Measurements from ENCODE around the gene MLXIP. TPM values are rescaled to one million over a fixed set of nuclear protein-coding genes. Genes with fewer than 3 reads are reported as not detected.

Gene MLXIP
- total RNA-seq, 1 experiment from 2014 or later, result 46.3 TPM

DNA sequence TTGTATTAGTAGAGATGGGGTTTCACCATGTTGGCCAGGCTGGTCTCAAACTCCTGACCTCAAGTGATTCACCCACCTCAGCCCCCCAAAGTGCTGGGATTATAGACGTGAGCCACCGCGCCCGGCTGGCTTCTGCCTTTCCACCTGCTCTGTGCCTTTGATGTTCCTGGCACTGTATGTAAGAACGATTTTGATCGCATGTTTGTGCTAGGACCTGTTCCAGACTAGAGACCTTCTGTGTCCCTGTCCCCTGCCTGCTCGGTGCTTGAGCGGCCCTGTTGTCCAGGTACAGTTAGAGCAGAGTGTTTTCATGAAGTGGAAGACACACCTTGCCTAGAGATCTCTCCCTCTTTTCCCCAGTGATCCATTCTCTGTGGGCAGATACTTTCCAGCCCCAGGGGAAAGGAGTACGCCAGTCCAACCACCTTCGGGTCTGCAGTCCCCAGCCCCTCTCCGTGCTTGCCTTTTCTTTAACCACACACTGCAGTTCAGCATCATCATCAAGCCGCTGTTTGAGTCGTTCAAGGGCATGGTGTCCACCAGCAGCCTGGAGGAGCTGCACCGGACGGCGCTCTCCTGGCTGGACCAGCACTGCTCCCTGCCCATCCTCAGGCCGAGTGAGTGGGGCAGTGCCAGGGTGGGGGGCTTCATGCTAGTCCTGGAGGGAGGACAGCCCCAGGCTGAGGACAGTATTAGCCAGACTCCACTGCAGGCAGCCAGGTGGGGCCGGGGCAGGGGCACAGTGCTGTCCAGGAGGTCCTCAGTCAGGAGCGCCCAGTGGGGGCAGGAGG, 62.1 kb downstream of the MLXIP start:
- Histone ChIP-seq H3K4me1 (ENCODE audit: control insufficient read depth in 1 of 2, insufficient read depth in 2 of 2, low read length in 2 of 2) (no peaks in the 10 kb centered on the region), H3K36me3 (ENCODE audit: control insufficient read depth in 1 of 2, insufficient read depth in 2 of 2, low read length in 2 of 2) (peaks cover 7 to 25% of the 10 kb centered on the region in 2 experiments; a peak in 3 of 4 replicates), H3K9me3 (ENCODE audit: control insufficient read depth in 1 of 2, insufficient read depth in 1 of 2, low read depth in 1 of 2, low read length in 2 of 2) (no peaks in the 10 kb centered on the region), H3K4me3 (replicated peaks in 1 of 2; ENCODE audit: low read depth in 1 of 2, low read length in 2 of 2) (no peak overlapping the region), H3K4me2 (ENCODE audit: low read length) (no peak overlapping the region), H2AFZ (ENCODE audit: low read depth, low read length, poor library complexity, severe bottlenecking) (no peak overlapping the region), H3K27me3 (ENCODE audit: insufficient read depth, low read length) (no peaks in the 10 kb centered on the region), H3K9me2 (ENCODE audit: insufficient read depth) (no peaks in the 10 kb centered on the region), H3K79me2 (ENCODE audit: insufficient read depth, low read length) (no peaks in the 10 kb centered on the region), H4K20me1 (ENCODE audit: insufficient read depth) (no peaks in the 10 kb centered on the region), H3K9ac (ENCODE audit: low read length) (no peak overlapping the region), H3K27ac (ENCODE audit: low read depth, low read length) (no peak overlapping the region)
- ATAC-seq (no peak), DNase-seq (ENCODE audit: low read depth, low spot score) (no peak)
- TF ChIP-seq FOSL1 (IDR thresholded peaks at IDR 0.05; ENCODE audit: low read depth) (no peak), ZFX (IDR thresholded peaks at IDR 0.05) (no peak)
- TF ChIP-seq, protein P1, sequence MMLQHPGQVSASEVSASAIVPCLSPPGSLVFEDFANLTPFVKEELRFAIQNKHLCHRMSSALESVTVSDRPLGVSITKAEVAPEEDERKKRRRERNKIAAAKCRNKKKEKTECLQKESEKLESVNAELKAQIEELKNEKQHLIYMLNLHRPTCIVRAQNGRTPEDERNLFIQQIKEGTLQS (IDR thresholded peaks at IDR 0.05), result no peak
- POLR2A ChIA-PET, result no interaction called here
- CTCF ChIA-PET, result no interaction called here
- intact Hi-C loops (cut with micrococcal nuclease), result no loop called here
- BruUV-seq (replicated peaks), result no TSS peak
- RAD21 ChIA-PET (ENCODE audit: low non-redundant PET in 1 of 2, low total read pairs in 2 of 2, uncharacterized antibody in 2 of 2, unreplicated experiment in 2 of 2), result no interaction called here

DNA sequence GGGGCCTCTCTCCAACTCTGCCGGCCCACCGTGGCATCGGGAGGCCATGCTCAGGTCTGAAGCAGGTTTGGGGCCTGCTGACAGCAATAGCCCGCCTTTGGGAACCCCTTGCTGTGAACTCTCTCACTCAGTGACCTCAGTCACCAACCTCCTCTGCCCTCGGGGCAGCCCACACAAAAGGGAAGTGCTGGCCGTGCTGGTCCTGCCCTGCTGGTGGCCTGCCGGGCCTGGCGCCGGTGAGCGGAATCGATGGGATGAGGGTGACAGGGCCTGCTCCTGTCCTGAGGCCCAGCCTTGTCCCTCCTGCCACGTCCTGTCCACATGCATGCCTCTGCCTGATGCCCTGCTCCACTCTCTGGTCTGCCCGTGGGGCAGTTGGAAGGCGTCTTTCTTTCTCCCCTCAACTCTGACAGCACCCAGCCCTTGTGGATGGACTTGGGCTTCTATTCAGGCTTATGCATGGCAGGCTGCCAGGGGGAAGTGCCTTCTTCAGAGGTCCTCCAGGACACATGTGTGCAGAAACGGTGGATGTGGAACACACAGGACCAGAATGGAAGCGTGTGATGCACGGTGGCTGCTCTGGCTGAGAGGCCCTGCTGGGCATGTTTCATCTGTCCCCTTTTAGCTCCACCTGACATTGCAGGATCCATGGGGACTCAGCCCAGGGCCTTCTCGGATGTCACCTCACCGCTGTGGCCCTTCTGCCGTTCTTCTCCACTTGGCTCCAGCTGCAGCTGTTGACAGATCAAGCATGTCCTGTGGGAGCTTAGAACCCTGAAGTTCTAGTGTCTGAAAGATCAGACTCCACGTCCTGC, 63.6 kb downstream of the MLXIP start:
- POLR2A ChIA-PET, result no interaction called here
- Histone ChIP-seq H3K9me3 (ENCODE audit: control insufficient read depth in 1 of 2, insufficient read depth in 1 of 2, low read depth in 1 of 2, low read length in 2 of 2) (no peaks in the 10 kb centered on the region), H3K27me3 (ENCODE audit: insufficient read depth, low read length) (no peaks in the 10 kb centered on the region), H3K27ac (ENCODE audit: low read depth, low read length) (no peak overlapping the region), H3K9me2 (ENCODE audit: insufficient read depth) (no peaks in the 10 kb centered on the region), H3K36me3 (ENCODE audit: control insufficient read depth in 1 of 2, insufficient read depth in 2 of 2, low read length in 2 of 2) (peaks cover 7 to 25% of the 10 kb centered on the region in 2 experiments; a peak in 3 of 4 replicates), H3K4me1 (ENCODE audit: control insufficient read depth in 1 of 2, insufficient read depth in 2 of 2, low read length in 2 of 2) (no peaks in the 10 kb centered on the region), H3K9ac (ENCODE audit: low read length) (no peak overlapping the region), H3K79me2 (ENCODE audit: insufficient read depth, low read length) (no peaks in the 10 kb centered on the region), H4K20me1 (ENCODE audit: insufficient read depth) (no peaks in the 10 kb centered on the region), H2AFZ (ENCODE audit: low read depth, low read length, poor library complexity, severe bottlenecking) (no peak overlapping the region), H3K4me3 (replicated peaks in 1 of 2; ENCODE audit: low read depth in 1 of 2, low read length in 2 of 2) (no peak overlapping the region), H3K4me2 (ENCODE audit: low read length) (no peak overlapping the region)
- RAD21 ChIA-PET (ENCODE audit: low non-redundant PET in 1 of 2, low total read pairs in 2 of 2, uncharacterized antibody in 2 of 2, unreplicated experiment in 2 of 2), result no interaction called here
- no TSS peak for BruUV-seq (replicated peaks)
- no peak for DNase-seq (ENCODE audit: low read depth, low spot score)
- intact Hi-C loops (cut with micrococcal nuclease), result no loop called here
- no peak for ATAC-seq
- CTCF ChIA-PET, result no interaction called here
- TF ChIP-seq POLR2A (IDR thresholded peaks at IDR 0.05; ENCODE audit: borderline replicate concordance, extremely low read depth, insufficient read depth, insufficient read length), result no peak
- no peak for TF ChIP-seq JUND (IDR thresholded peaks at IDR 0.05)
- TF ChIP-seq SRF (IDR thresholded peaks at IDR 0.05; ENCODE audit: low read depth), result no peak
- TF ChIP-seq CBX3 (IDR thresholded peaks at IDR 0.05; ENCODE audit: low read depth), result no peak
- TF ChIP-seq, protein P2, sequence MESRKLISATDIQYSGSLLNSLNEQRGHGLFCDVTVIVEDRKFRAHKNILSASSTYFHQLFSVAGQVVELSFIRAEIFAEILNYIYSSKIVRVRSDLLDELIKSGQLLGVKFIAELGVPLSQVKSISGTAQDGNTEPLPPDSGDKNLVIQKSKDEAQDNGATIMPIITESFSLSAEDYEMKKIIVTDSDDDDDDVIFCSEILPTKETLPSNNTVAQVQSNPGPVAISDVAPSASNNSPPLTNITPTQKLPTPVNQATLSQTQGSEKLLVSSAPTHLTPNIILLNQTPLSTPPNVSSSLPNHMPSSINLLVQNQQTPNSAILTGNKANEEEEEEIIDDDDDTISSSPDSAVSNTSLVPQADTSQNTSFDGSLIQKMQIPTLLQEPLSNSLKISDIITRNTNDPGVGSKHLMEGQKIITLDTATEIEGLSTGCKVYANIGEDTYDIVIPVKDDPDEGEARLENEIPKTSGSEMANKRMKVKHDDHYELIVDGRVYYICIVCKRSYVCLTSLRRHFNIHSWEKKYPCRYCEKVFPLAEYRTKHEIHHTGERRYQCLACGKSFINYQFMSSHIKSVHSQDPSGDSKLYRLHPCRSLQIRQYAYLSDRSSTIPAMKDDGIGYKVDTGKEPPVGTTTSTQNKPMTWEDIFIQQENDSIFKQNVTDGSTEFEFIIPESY (IDR thresholded peaks at IDR 0.05; ENCODE audit: extremely low read depth, insufficient replicate concordance, low read length), result no peak
- TF ChIP-seq ELF1 (IDR thresholded peaks at IDR 0.05; ENCODE audit: borderline replicate concordance, low read depth), result no peak
- TF ChIP-seq POLR2AphosphoS5 (IDR thresholded peaks at IDR 0.05; ENCODE audit: low read depth, low read length), result no peak
- TF ChIP-seq YY1 (IDR thresholded peaks at IDR 0.05; ENCODE audit: extremely low read depth, insufficient replicate concordance, low read depth, low read length), result no peak
- TF ChIP-seq TCF7L2 (IDR thresholded peaks at IDR 0.05; ENCODE audit: borderline replicate concordance, extremely low read depth, insufficient read depth, insufficient read length), result no peak
- TF ChIP-seq SIN3A (IDR thresholded peaks at IDR 0.05; ENCODE audit: low read depth), result no peak

All from HCT116 (cell line).